CD4-positive, alpha-beta T cell treated with Interleukin-2 at 100 ng/mL for 4 hours (primary cell): ENCODE measurements around the gene NUDCD2.
"Not testable (repeated sequence)": the region's sequence is repeated elsewhere in the genome, so short reads cannot be mapped to it uniquely, and the experiment has no call there.

Experiments
- DNase-seq: peaks from one replicate; pipeline ENCODE4 v3.0.0-alpha.2; 2020; ENCODE audit warnings: low spot score

The NUDCD2 gene

DNA sequence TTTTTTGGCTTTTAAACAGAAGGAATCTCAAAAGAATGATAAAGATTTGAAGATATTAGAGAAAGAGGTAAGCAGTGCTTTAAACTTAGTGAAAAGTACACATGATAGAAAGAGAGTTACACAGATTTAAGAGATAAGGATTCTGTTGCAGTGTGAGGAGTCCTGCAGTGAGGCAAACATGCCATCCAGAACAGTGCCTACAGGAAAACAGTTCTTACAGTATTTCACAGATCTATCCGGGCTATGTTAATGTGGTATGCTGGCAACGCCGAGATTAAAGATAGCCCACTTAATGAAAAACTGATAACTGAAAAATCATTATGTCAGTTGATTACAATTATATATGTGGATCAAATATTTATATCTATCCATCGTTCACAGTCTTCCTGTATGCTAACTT lies 7.8 kb upstream of the NUDCD2 start:
- DNase-seq: no peak

DNA sequence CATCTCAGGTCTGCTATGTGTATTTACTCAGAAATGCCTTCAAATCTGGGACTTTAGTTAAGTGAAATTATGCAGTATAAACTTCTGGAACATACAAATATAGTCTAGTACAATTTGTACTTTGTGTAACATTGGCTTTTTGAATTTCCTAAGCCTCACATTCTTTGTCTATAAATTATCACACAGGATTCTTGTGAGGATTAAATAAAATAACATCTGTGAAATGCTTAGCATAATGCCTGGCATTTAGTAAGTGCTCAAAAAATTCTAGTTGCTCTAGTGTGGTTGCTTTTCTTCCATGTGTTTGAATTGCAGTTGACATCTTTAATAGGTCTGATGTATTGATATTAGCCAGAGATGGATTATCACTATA lies 3.1 kb upstream of the NUDCD2 start:
- DNase-seq: no peak

DNA sequence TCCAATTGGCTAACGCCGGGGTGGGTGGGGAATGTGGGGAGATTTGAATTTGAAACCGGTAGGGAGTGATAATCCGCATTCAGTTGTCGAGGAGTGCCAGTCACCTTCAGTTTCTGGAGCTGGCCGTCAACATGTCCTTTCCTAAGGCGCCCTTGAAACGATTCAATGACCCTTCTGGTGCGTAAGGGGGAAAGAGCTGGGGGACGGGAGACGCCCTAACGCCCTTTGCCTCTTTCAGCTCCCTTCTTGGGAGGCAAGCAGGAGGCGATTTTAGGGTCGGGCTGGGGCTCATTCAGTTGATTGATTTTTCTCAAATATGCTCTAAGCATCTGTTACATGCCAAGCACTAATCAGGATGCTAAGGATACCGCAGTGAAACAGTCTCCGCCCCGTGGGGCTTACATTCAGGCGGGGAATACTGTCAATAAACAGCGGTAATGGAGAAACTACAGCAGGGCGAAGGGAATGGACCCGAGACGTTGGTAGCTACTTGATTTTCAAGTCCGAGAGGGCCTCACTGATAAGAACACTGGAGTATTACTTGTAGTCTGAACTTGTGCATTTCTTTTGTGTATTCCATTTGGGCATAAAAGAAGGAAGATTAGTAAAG lies 765 bp upstream of the NUDCD2 start, which contains the start of gene HMMR:
Gene HMMR, plus strand, starts transcription at position 71 of the 610 bp plus-strand sequence. Its CDS starts 61 bp downstream, at position 132.
- no peak for DNase-seq

DNA sequence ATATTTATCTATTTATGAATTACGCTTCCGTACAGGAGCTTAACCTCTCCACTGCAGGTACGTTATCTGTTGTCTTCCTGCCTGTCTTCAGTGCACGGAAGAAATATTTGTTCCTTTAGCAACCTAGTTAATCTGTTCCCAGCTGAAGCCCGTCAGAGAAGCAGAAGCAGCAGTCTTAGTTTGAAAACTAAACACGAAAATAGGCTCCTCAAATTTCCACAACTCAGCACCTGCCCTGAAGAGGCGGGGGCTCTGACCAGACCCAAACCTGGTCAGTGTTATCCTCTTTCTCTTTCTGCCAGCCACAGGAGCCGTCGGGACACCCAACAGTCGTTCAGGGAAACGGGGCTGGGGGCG lies 462 bp downstream of the NUDCD2 start:
- DNase-seq: no peak

DNA sequence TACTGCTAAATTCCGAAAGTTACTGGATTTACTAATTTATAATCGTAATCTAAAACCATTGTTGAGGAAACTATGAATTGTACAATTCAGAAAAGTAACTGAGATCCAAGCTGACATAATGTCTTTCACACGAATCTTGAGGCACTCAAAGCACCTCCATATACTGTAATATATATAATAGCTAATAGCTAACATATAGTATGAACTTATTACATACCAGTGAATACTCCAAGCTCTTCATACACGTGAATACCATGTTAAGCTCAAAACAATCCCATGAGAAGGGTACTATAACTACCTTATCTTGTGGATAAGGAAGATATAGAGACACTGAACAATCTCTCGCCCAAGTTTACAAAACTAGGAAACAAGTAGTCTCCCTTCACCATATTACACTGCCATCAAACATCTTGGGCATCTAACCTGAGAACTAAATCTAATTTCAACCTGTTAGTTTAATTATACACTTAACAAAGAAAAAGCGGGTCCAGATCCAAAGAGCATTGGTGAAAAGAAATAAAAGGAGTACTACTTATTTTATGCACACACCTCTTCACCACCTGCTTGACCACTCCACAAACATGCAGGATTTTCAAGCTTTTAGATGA lies 1.0 kb downstream of the NUDCD2 start:
- DNase-seq: peak; percentile 14

DNA sequence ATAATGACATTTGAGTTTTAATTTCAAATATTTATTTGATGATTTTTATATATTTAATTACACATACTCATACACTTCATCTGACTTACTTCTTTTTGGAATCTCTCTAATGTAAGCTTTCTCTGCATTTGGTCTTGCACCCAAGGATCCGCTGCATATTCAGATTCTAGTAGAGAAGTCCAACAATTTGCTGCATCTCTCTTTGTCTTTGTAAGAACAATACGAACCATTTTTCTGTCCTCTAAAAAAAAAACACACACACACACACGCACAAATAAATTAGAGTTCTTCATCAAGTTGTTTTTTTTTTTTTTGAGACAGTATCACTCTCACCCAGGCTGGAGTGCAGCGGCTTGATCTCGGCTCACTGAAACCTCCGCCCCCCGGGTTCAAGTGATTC lies 3.1 kb downstream of the NUDCD2 start:
- no peak for DNase-seq

DNA sequence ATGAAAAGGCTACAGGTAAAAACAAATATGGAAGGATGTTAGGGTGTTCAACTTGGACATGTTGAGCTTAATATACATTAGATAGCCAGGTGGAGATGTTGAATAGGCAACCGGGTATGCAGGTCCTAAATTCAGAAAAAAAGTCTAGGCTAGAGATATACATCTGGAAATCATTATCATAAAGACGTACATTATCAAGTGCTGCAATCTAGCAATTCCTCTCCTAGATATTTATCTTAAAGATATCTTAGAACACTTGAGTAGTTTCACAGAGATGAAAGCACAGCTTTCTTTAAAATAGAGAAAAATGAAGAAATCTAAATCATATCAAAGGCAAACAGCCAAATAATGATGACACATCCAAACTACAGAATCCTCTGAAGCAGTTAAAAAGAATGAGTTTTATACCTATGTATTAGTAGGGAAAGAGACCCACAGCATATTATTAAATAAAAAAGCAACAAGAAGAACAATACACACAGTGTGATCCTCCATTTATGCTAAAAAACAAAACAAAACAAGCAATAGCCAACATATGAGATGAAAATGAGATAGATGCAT lies 3.8 kb downstream of the NUDCD2 start:
- DNase-seq: no peak

DNA sequence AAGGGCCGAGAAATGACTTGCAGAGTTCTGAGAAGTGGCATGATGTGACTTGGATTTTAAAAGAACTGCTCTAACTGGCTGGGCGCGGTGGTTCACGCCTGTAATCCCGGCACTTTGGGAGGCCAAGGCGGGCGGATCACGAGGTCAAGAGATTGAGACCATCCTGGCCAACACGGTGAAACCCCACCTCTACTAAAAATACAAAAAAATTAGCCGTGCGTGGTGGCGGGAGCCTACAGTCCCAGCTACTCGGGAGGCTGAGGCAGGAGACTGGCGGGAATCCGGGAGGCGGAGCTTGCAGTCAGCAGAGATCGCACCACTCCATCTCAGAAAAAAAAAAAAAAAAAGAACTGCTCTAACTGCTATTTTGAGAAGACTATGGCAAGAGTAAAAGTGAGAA lies 4.5 kb downstream of the NUDCD2 start:
- DNase-seq: not testable (repeated sequence)

DNA sequence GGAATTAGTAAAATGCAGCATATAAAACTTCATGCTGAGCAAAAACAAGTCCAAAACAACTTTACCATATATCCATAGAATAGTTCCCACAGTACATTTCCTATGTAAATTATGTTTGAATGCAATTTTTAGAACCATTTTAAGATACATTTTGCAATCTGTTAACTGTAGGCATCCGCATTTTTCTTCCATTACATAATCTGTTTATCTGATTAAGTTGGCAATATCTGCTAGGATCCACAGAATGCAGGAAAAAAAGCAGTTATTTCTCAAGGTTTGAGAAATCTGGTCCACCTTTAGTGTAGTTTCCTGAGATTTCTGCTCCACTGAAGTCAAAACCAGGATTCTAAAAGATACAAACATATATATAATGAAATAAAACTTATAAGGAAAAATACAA lies 6.2 kb downstream of the NUDCD2 start:
- no peak for DNase-seq

DNA sequence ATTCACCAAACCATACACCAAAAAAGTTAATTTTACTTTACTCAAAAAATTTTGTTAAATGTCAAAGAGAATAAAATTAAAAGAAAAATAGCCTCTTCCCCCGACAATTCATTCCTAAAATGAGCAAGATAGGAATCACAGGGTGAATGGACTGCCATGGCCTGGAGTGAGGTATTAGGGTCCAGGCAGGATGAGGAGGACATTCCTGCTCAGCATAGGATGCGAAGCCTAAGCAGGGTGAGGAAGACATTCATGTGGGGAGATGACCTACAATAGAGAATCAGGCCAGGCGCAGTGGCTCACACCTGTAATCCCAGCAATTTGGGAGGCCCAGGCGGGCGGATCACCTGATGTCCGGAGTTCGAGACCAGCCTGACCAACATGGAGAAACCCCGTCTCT lies 8.4 kb downstream of the NUDCD2 start:
- no peak for DNase-seq

DNA sequence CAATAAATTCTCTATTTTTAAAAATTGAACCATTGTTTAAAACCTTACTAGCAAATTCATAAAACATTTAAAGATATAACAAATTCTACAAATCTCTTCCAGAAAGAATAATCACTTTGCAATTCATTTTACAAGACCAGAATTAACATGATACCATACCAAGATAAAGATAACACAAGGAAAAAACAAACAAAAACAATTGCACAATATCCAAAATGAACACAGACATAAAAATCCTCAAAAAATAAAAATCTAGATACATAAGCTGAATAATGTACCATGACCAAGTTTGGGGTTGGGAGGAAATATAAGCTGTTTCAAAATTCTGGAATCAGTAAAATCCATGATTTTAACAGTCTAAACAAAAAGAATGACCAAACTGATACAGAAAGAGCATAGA lies 11.4 kb downstream of the NUDCD2 start:
- DNase-seq: no peak

DNA sequence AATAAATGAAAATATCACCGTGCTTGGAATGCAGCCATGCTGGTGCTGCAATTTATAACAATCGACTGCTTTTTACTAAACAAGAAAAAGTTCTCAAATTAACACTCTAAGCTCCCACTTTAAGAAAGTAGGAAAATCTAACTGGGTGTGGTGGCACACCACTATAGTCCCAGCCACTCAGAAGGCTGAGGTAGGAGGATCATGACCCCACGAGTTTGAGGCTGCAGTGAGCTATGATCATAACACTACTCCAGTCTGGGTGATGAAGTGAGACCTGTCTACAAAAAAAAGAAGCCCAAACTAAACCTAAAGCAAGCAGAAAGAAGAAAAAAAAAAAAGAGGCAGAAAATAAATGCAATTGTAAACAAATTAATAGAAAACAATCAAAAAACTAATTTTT lies 12.0 kb downstream of the NUDCD2 start:
- DNase-seq: no peak

DNA sequence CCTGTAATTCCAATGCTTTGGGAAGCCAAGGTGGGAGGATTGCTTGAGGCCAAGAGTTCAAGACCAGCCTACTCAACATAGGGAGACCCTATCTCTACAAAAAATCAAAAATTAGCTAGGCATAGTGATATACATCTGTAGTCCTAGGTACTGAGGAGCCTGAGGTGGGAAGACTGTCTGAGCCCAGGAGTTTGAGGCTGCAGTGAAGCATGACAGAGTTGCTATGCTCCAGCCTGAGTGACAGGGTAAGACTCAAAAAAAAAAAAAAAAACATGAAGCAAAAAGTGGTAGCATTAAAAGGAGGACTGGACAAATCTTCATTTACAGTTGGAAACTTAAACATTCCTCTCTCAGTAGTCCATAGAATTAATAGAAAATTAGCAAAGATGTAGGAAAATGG lies 12.7 kb downstream of the NUDCD2 start:
- DNase-seq: no peak

DNA sequence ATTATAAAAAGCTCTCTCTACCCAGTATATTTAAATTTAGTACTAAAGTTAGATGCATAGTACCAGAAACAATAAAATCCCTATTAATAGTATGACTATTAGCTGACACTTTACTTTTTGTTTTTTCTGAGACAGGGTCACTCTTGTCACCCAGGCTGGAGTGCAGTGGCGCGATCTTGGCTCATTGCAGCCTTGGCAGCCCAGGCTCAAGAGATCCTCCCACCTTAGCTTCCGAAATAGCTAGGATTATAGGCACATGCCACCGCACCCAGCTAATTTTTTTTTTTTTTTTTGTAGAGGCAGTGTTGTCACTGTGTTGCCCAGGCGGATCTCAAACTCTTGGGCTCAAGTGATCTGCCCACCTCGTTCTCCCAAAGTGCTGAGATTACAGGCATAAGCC lies 14.6 kb downstream of the NUDCD2 start:
- no peak for DNase-seq

DNA sequence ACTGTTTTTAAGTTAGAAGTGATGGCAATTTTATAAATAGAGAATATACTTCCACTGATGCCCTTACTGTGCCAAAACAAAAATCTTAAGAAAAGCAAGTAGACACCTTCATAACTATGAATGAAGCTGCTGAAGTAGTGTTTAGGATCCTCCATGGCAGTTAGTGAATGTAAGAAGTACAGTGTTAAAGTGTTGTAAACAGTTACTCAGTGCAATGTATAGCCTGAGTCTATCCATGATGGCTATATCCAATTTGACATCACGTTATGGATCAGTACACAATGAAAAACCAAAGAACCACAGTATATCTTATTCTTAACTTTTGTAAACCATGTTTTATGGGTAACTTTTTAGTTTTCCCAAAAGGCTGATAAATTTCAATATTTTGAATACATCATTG lies 15.4 kb downstream of the NUDCD2 start:
- DNase-seq: no peak

DNA sequence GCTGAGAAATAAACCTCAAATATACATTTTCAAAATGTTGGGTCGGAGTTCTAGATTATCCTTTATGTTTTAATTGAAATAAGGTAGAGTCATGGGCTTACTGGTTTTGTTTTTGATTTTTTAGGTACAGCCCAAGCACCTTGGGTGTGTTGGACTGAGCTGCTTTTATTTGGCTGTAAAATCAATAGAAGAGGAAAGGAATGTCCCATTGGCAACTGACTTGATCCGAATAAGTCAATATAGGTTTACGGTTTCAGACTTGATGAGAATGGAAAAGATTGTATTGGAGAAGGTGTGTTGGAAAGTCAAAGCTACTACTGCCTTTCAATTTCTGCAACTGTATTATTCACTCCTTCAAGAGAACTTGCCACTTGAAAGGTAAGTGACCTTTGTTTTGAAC lies 18.9 kb downstream of the NUDCD2 start:
- no peak for DNase-seq

DNA sequence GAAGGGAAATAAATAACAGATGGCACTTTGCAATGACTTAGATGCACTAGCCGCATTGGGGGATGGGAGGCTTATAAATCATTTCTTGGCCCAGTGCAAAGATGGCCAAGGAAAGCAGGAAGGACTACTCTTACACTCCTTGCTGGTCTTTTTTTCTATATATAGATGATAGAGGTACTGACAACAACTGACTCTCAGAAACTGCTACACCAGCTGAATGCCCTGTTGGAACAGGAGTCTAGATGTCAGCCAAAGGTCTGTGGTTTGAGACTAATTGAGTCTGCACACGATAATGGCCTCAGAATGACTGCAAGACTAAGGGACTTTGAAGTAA lies 20.8 kb downstream of the NUDCD2 start:
- no peak for DNase-seq

DNA sequence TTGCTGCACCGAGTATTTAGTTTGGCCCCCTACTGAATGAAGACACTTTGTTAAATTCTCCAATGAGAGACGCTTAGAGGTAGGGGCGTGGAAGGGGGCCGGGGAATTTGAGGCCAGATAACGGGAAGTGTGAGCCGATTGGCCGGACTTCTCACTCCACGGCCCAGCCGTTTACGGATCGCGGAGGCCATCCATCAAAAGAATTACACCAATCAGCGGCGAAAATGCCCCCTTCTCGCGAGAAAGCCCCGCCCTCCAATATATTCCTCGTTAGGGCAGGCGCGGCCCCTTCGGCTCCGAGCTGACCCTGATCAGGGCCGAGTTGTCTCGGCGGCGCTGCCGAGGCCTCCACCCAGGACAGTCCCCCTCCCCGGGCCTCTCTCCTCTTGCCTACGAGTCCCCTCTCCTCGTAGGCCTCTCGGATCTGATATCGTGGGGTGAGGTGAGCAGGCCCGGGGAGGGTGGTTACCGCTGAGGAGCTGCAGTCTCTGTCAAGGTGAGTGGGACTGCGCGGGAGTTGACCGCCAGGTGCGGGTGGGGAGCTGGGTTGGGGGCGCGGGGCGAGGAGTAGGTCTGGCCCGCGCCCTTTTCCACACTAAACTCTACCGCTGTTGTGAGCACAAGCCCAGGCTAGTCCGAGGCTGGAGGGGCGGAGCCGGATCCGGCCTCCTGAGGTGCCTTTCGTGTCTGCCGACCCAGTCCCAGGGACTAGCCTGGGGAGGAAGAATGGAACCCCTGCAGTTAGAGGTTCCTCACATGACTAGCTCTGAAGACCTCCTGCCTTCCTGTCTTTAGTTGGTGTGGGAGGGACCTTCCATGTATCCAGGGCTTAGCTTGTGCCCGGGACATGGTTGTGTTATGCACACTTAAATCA lies 22.4 kb downstream of the NUDCD2 start, which contains the start of gene CCNG1:
Gene CCNG1, plus strand, starts transcription at position 287 of the 874 bp plus-strand sequence. CDS start 1,662 bp downstream, outside the sequence.
- peak; percentile 93 for DNase-seq

DNA sequence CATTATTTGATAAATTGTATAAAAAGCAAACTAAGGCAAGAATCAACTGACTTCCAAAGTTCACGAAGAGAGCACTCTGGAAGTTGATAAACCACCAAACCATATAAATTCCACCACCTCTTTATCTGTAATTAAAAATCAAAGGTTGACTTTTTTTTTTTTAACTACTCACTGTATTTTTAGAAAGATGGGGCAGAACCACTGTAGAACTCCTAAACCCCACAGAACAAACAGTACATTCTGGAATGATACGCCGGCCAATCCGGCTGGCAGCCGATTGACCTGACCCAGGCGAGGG lies 22.9 kb downstream of the NUDCD2 start:
- DNase-seq: no peak

DNA sequence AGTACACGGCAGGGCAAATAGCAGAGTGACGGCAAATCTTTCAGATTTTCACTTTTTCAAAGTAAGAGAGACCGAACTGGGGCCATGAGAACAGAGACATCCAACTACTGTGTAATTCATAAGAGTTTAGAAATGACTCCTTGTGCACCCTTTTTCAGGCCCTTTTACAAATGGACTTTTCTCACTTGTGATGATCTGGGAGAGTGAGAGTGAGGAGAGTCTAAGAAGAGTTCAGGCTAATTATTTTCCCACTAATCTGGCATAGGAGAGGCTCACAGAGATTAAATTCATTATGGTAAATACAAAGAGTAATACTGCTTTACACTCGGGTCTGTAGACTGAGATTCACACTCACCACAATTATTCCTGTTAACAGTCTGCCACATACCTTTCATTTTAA lies 23.4 kb downstream of the NUDCD2 start:
- DNase-seq: no peak

DNA sequence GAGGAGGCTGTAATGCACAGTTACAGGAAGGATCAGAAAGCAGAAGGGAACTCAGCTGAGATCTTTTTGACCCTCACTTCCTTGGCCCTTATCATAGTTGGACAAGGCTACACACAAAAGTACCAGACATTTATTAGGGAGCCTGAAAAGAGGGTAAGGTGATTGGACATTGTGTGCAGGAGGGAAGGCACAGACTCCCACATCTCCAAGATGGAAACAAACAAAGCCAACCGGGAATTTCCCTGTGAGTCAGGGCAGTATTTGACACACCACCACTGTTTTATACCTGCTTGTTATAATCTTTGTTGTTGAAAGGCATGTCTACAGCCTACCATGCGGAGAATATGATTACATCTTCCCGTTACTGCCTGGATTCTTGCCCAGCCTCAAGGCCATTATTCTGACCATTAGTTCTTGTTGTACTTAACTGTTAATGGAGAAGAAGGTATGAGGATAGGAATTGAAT lies 25.5 kb downstream of the NUDCD2 start:
- DNase-seq: no peak

DNA sequence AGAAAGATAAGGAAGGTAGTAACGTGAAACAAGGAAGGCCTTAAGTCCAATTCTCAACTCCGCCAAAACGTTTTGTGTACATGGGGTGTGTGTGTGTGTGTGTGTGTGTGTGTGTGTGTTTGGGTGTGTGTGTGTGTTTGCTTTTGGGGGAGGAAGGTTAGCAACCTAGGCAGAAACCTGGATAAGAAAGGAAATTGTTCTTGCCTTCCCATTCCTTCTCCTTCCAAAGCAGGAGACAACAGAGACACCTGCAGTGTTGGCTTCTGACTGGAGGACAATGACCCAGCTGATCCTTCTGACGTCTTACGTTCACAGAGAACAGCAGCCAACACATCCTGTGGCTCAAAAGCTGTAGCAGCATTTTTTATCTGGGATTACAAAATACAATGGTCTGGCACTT lies 26.6 kb downstream of the NUDCD2 start:
- no peak for DNase-seq

DNA sequence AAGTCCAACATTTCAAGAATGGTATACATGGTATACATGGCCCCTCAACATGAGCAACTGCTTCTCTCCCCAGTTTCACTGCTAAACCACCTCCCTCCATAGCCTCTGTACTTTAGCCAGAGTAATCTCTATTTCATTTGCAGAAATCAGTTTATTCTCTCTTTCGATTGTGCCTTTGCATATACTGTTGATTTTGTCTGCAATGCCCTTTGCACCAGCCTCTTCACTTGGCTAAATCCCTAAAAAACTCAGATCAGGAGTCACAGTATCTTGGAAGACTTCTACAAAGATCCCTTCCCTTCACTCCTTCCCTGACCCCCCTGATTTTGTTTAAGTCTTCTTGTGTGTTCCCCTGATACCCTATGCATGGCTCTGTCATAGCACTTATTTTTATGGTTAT lies 27.4 kb downstream of the NUDCD2 start:
- no peak for DNase-seq
